ENCODE data around the gene RGS8. TPM values are rescaled to one million over a fixed set of nuclear protein-coding genes. Genes with fewer than 3 reads are reported as not detected.
"Not testable (repeated sequence)": the region's sequence is repeated elsewhere in the genome, so short reads cannot be mapped to it uniquely, and the experiment has no call there.

The RGS8 gene
- total RNA-seq, 1 experiment from 2014 or later: 0.05 TPM

- DNase-seq (ENCODE audit: low read depth): no peak
These were observed 18.6 kb upstream of the RGS8 start for GRCh38 chr1:182702826-182703524.

GRCh38 chr1:182700351-182700709 is 15.9 kb upstream of the RGS8 start:
- DNase-seq (ENCODE audit: low read depth): no peak

GRCh38 chr1:182699393-182700350 is 15.3 kb upstream of the RGS8 start:
- no peak for DNase-seq (ENCODE audit: low read depth)

GRCh38 chr1:182698971-182699370 is 14.6 kb upstream of the RGS8 start:
- no peak for DNase-seq (ENCODE audit: low read depth)

- DNase-seq (ENCODE audit: low read depth): not testable (repeated sequence)
These were observed 8.8 kb upstream of the RGS8 start for GRCh38 chr1:182693139-182693538.

GRCh38 chr1:182690886-182691443 is 6.6 kb upstream of the RGS8 start:
- DNase-seq (ENCODE audit: low read depth): no peak

- no peak for DNase-seq (ENCODE audit: low read depth)
These were observed 4.2 kb upstream of the RGS8 start for GRCh38 chr1:182688436-182689205.

GRCh38 chr1:182687361-182687760 is 3.0 kb upstream of the RGS8 start:
- DNase-seq (ENCODE audit: low read depth): no peak

- no peak for DNase-seq (ENCODE audit: low read depth)
These were observed 2.1 kb upstream of the RGS8 start for GRCh38 chr1:182686446-182686845.

GRCh38 chr1:182685215-182685614 is 828 bp upstream of the RGS8 start:
- DNase-seq (ENCODE audit: low read depth): no peak

GRCh38 chr1:182682898-182683501 is 1.4 kb downstream of the RGS8 start:
- DNase-seq (ENCODE audit: low read depth): no peak

GRCh38 chr1:182682406-182682805 is 2.0 kb downstream of the RGS8 start:
- DNase-seq (ENCODE audit: low read depth): no peak

GRCh38 chr1:182681568-182681912 is 2.8 kb downstream of the RGS8 start:
- DNase-seq (ENCODE audit: low read depth): no peak

- peak; percentile 63 for DNase-seq (ENCODE audit: low read depth)
These were observed 3.4 kb downstream of the RGS8 start for GRCh38 chr1:182680901-182681567.

GRCh38 chr1:182680408-182680807 is 4.0 kb downstream of the RGS8 start:
- DNase-seq (ENCODE audit: low read depth): no peak

- DNase-seq (ENCODE audit: low read depth): no peak
These were observed 4.7 kb downstream of the RGS8 start for GRCh38 chr1:182679684-182680083.

- no peak for DNase-seq (ENCODE audit: low read depth)
These were observed 6.8 kb downstream of the RGS8 start for GRCh38 chr1:182677397-182678098.

GRCh38 chr1:182676274-182676673 is 8.1 kb downstream of the RGS8 start:
- DNase-seq (ENCODE audit: low read depth): no peak

- no peak for DNase-seq (ENCODE audit: low read depth)
These were observed 9.8 kb downstream of the RGS8 start for GRCh38 chr1:182674346-182675246.

Measured in HT1080 (cell line).